Measurements from ENCODE around the gene SMG1.

GRCh38 chr16:18853694-18854093 lies 72.5 kb downstream of the SMG1 start:
- TF ChIP-seq CTCF (IDR thresholded peaks at IDR 0.05 in 2 of 3, conservative IDR thresholded peaks at IDR 0.05 in 1 of 3; ENCODE audit: control insufficient read depth in 2 of 3, extremely low read depth in 1 of 3, insufficient read depth in 1 of 3, low read depth in 3 of 3, low read length in 3 of 3) = no peak
- no peak for TF ChIP-seq POLR2AphosphoS5 (IDR thresholded peaks at IDR 0.05; ENCODE audit: low read length)
- TF ChIP-seq MYC (IDR thresholded peaks at IDR 0.05; ENCODE audit: insufficient read depth, insufficient read length, insufficient replicate concordance, low read length, severe bottlenecking) = no peak
- no peak for TF ChIP-seq POLR2A (IDR thresholded peaks at IDR 0.05; ENCODE audit: low read depth, low read length)
- TF ChIP-seq SREBF1 (IDR thresholded peaks at IDR 0.05; ENCODE audit: low read length) = no peak
- TF ChIP-seq USF2 (IDR thresholded peaks at IDR 0.05; ENCODE audit: borderline replicate concordance, low read depth, low read length) = no peak

All from GM12878 (cell line).